ENCODE data around the gene M1AP. TPM values are rescaled to one million over a fixed set of nuclear protein-coding genes. Genes with fewer than 3 reads are reported as not detected.

M1AP gene
- total and polyA plus RNA-seq, 2 of the 8 experiments (the other 6 are each of a cell fraction or from before 2014, with no cell fraction given) = 4.8 TPM

DNA sequence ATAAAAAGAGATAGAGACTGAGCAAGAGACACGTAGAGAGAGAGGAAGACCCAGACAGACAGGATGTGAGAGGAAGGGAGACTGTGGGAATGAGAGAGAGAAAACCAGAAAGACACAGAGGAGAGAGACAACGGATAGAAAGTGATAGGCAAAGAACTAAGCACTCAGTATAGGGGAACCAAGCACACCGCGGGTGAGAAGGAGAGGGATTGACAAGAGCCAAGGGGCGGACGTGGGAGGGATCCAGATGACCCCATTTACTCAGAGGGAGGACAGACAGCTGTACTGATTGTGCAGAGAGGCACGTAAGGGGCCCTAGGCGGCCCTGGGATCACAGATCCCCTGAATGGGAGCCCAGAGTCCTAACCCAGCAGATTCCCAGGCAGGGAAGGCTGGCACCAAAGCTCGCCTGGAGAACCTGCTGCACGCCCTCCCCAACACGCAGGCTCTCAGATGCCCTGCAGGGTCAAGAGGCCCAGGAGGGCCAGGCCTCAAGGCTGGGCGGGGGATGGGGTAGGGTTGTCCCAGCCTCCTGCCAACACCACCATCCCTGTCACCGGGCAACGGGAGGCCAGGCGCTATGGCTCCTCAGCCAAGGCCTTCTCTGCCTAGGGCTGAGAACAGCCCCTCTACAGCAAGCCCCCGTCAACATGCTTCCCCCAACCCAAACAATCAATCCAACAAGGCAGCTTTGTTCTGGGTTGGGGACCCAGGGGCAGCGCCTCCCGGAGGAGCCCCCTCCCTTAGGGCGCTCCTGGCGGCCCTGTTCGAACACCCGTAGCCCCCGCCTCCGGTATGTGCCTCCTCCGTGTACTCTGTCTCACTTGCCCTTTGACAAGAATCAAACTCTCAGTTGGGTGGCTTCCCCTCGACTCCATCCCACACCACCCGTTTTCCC is 95.0 kb downstream of the M1AP start:
- Histone ChIP-seq H3K9me3 (ENCODE audit: insufficient read depth in 2 of 2, low read depth in 1 of 2, low read length in 1 of 2) (no peaks in the 10 kb centered on the region), H3K79me1 (ENCODE audit: low read depth, low read length) (no peaks in the 10 kb centered on the region; the same call in 1 of the 2 replicates), H4K91ac (replicated peaks; ENCODE audit: insufficient read length, low read length) (no peak overlapping the region), H3K4me3 (ENCODE audit: extremely low read depth in 1 of 4, insufficient read depth in 2 of 4, low read depth in 3 of 4, low read length in 4 of 4) (peak overlapping the region; percentile 83 to 94 (median 90)), H2BK12ac (ENCODE audit: low read depth, low read length) (peak overlapping the region; percentile 62), H3K4me2 (ENCODE audit: insufficient read depth in 1 of 2, low read depth in 2 of 2, low read length in 2 of 2) (peak overlapping the region; percentile 93 to 94), H3K79me2 (ENCODE audit: control insufficient read depth in 1 of 2, insufficient read depth in 2 of 2, low read length in 2 of 2) (no peaks in the 10 kb centered on the region), H2BK120ac (replicated peaks; ENCODE audit: low read depth, low read length) (no peak overlapping the region), H3K36me3 (ENCODE audit: control insufficient read depth in 2 of 4, insufficient read depth in 4 of 4, low read length in 3 of 4) (peaks cover 0 to 3% (median 0%) of the 10 kb centered on the region in 4 experiments; a peak in 1 of 8 replicates), H4K20me1 (replicated peaks in 1 of 2; ENCODE audit: control insufficient read depth in 1 of 2, insufficient read depth in 2 of 2, low read length in 2 of 2) (peaks cover 2 to 4% of the 10 kb centered on the region in 2 experiments), H2BK15ac (ENCODE audit: low read length) (peak overlapping the region; percentile 53; the same call in 1 of the 2 replicates), H3K23ac (ENCODE audit: insufficient read length) (no peak overlapping the region), H3K14ac (ENCODE audit: insufficient read length) (no peak overlapping the region), H3K18ac (ENCODE audit: extremely low read depth, low read length) (peak overlapping the region; percentile 81), H3K27ac (ENCODE audit: low read depth, low read length) (no peak overlapping the region), H3K9ac (replicated peaks in 1 of 4; ENCODE audit: extremely low read depth in 1 of 4, low read depth in 3 of 4, low read length in 3 of 4) (peak overlapping the region; percentile 14 to 77 (median 24); a peak in 6 of 7 replicates), H4K5ac (ENCODE audit: insufficient read length, low read depth, low read length) (peak overlapping the region; percentile 70), H3K23me2 (ENCODE audit: low read depth, low read length) (peaks cover 27% of the 10 kb centered on the region), H2AK5ac (ENCODE audit: low read depth, low read length) (no peak overlapping the region; the same call in 1 of the 2 replicates), H2BK5ac (ENCODE audit: low read depth, low read length) (peak overlapping the region; percentile 79; the same call in 1 of the 2 replicates), H3K56ac (replicated peaks; ENCODE audit: insufficient read length, low read depth, low read length) (no peak overlapping the region), H4K8ac (ENCODE audit: extremely low read depth, insufficient read depth, low read length) (peak overlapping the region; percentile 53; the same call in 1 of the 2 replicates), H2AFZ (ENCODE audit: low read length) (peak overlapping the region; percentile 84), H3K27me3 (replicated peaks in 1 of 4; ENCODE audit: control insufficient read depth in 3 of 4, extremely low read depth in 1 of 4, insufficient read depth in 3 of 4, low read length in 3 of 4) (peaks cover 4 to 61% (median 39%) of the 10 kb centered on the region in 4 experiments), H3K4ac (replicated peaks; ENCODE audit: insufficient read length, low read depth, low read length) (no peak overlapping the region), H2BK20ac (ENCODE audit: low read length) (peak overlapping the region; percentile 9; the same call in 1 of the 2 replicates), H3K4me1 (replicated peaks in 1 of 4; ENCODE audit: control insufficient read depth in 3 of 4, insufficient read depth in 4 of 4, low read length in 3 of 4) (peaks cover 5 to 15% (median 10%) of the 10 kb centered on the region in 4 experiments)
- FAIRE-seq (no peak), DNase-seq (ENCODE audit: low read depth in 1 of 2, low spot score in 2 of 2) (peak in 1 of 2 experiments; percentile 78)
- ChIA-PET POLR2A (ENCODE audit: partially characterized antibody) (interaction anchor here (0.7 to 1.6 kb wide), 10 partner anchors 14 to 282 kb away, joined by 3 to 9 read pairs (median 4); partner anchors contain the start of genes AUP1, CCDC142, HTRA2 and TTC31), CTCF (ENCODE audit: partially characterized antibody) (interaction anchor here (1.1 kb wide), 1 partner anchor 47 kb away, joined by 3 read pairs; no protein-coding TSS in a partner anchor)
- 17% methylated on average over 27 of the region's 27 CpGs; no CpG with 5 or more reads in 1 of the 2 experiments for WGBS, 2 experiments (ENCODE audit: extremely low coverage in 1 of 2, insufficient coverage in 1 of 2, insufficient read length in 1 of 2, insufficient replicate concordance in 2 of 2, low coverage in 1 of 2, low lambda C conversion rate in 2 of 2, missing lambda C conversion rate in 1 of 2)
- 0 out of 4 replicates have a peak, but pooled peaks of 1 of the 2 experiments have one; percentile 17 for TF ChIP-seq HDAC2 (IDR thresholded peaks at IDR 0.05; ENCODE audit: borderline replicate concordance in 1 of 2, low read depth in 2 of 2, low read length in 2 of 2)
- peak; percentile 27 for TF ChIP-seq SAP30 (IDR thresholded peaks at IDR 0.05; ENCODE audit: insufficient read depth, insufficient replicate concordance, low read length)
- TF ChIP-seq CEBPB (IDR thresholded peaks at IDR 0.05; ENCODE audit: low read depth, low read length) = no peak
- no peak for TF ChIP-seq SIN3A (conservative IDR thresholded peaks at IDR 0.05 in 1 of 2, IDR thresholded peaks at IDR 0.05 in 1 of 2; ENCODE audit: low read depth in 1 of 2, low read length in 2 of 2)
- 0 out of 2 replicates have a peak, but pooled peaks have one; percentile 4 for TF ChIP-seq TAF1 (IDR thresholded peaks at IDR 0.05; ENCODE audit: low read depth, low read length)
- 0 out of 2 replicates have a peak, but pooled peaks have one; percentile 54 for TF ChIP-seq RBBP5 (IDR thresholded peaks at IDR 0.05; ENCODE audit: borderline replicate concordance, low read depth, low read length)
- no peak for TF ChIP-seq MAFK (IDR thresholded peaks at IDR 0.05; ENCODE audit: low read depth, low read length)
- no peak for TF ChIP-seq CBX8 (IDR thresholded peaks at IDR 0.05; ENCODE audit: borderline replicate concordance, low read depth, low read length)
- TF ChIP-seq ASH2L (IDR thresholded peaks at IDR 0.05; ENCODE audit: low read length) = no peak
